Glutamatergic neuron (in vitro differentiated cells): ENCODE data around the gene GMIP. TPM values are rescaled to one million over a fixed set of nuclear protein-coding genes. Genes with fewer than 3 reads are reported as not detected.
A peak's percentile ranks its signal among the peaks of the same experiment; 100 is the strongest.
"Not testable (repeated sequence)": the region's sequence is repeated elsewhere in the genome, so short reads cannot be mapped to it uniquely, and the experiment has no call there.

Source experiments
- DNase-seq: peaks from one replicate; pipeline ENCODE4 v3.0.0; 2022
- H3K27ac Mint-ChIP-seq: one replicate; pipeline ENCODE4 v1.8.0; 2020; ENCODE audit warnings: mild to moderate bottlenecking, mixed read lengths, inconsistent platforms; ENCODE audit not compliant: unreplicated experiment
- H3K27me3 Mint-ChIP-seq: one replicate; pipeline ENCODE4 v1.8.0; 2020; ENCODE audit warnings: mild to moderate bottlenecking, moderate library complexity, mixed read lengths, inconsistent platforms; ENCODE audit not compliant: unreplicated experiment
- H3K36me3 Mint-ChIP-seq: one replicate; pipeline ENCODE4 v1.8.0; 2020; ENCODE audit warnings: mild to moderate bottlenecking, mixed read lengths, inconsistent platforms; ENCODE audit not compliant: unreplicated experiment
- H3K4me1 Mint-ChIP-seq: one replicate; pipeline ENCODE4 v1.8.0; 2020; ENCODE audit warnings: mild to moderate bottlenecking, low read depth, mixed read lengths, inconsistent platforms; ENCODE audit not compliant: unreplicated experiment
- H3K4me3 Mint-ChIP-seq: one replicate; pipeline ENCODE4 v1.8.0; 2020; ENCODE audit warnings: mild to moderate bottlenecking, mixed read lengths, inconsistent platforms; ENCODE audit not compliant: unreplicated experiment
- H3K9me3 Mint-ChIP-seq: one replicate; pipeline ENCODE4 v1.8.0; 2020; ENCODE audit warnings: mild to moderate bottlenecking, moderate library complexity, mixed read lengths, inconsistent platforms; ENCODE audit not compliant: unreplicated experiment
- long read RNA-seq: library from polyadenylated mRNA; unstranded; transcript quantifications from one replicate; pipeline ENCODE4 v2.0.0, GENCODE V29; 2020; ENCODE audit not compliant: unreplicated experiment
- total RNA-seq: library from RNA; stranded (reverse); fragmentation: NEBNext Ultra II Directional; extraction: Animal tissue kit (Norgen Biotek cat#: 25700); gene quantifications from one replicate; pipeline ENCODE4 v1.2.1, GENCODE V29; 2021; ENCODE audit not compliant: unreplicated experiment
- TF ChIP-seq, protein P1 (sequence below): fragments of 200-600 bp; sonication (generic); IDR thresholded peaks from one replicate; pipeline ENCODE4 v1.5.0; 2021; ENCODE audit not compliant: partially characterized antibody, unreplicated experiment

GMIP gene, protein sequence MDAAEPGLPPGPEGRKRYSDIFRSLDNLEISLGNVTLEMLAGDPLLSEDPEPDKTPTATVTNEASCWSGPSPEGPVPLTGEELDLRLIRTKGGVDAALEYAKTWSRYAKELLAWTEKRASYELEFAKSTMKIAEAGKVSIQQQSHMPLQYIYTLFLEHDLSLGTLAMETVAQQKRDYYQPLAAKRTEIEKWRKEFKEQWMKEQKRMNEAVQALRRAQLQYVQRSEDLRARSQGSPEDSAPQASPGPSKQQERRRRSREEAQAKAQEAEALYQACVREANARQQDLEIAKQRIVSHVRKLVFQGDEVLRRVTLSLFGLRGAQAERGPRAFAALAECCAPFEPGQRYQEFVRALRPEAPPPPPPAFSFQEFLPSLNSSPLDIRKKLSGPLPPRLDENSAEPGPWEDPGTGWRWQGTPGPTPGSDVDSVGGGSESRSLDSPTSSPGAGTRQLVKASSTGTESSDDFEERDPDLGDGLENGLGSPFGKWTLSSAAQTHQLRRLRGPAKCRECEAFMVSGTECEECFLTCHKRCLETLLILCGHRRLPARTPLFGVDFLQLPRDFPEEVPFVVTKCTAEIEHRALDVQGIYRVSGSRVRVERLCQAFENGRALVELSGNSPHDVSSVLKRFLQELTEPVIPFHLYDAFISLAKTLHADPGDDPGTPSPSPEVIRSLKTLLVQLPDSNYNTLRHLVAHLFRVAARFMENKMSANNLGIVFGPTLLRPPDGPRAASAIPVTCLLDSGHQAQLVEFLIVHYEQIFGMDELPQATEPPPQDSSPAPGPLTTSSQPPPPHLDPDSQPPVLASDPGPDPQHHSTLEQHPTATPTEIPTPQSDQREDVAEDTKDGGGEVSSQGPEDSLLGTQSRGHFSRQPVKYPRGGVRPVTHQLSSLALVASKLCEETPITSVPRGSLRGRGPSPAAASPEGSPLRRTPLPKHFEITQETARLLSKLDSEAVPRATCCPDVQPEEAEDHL
- 204 TPM for total RNA-seq
- long read RNA-seq, partial matches to known transcripts = 5 of 18 reads
- long read RNA-seq, other reads (novel, unspliced or antisense) = 11 of 18 reads

DNA sequence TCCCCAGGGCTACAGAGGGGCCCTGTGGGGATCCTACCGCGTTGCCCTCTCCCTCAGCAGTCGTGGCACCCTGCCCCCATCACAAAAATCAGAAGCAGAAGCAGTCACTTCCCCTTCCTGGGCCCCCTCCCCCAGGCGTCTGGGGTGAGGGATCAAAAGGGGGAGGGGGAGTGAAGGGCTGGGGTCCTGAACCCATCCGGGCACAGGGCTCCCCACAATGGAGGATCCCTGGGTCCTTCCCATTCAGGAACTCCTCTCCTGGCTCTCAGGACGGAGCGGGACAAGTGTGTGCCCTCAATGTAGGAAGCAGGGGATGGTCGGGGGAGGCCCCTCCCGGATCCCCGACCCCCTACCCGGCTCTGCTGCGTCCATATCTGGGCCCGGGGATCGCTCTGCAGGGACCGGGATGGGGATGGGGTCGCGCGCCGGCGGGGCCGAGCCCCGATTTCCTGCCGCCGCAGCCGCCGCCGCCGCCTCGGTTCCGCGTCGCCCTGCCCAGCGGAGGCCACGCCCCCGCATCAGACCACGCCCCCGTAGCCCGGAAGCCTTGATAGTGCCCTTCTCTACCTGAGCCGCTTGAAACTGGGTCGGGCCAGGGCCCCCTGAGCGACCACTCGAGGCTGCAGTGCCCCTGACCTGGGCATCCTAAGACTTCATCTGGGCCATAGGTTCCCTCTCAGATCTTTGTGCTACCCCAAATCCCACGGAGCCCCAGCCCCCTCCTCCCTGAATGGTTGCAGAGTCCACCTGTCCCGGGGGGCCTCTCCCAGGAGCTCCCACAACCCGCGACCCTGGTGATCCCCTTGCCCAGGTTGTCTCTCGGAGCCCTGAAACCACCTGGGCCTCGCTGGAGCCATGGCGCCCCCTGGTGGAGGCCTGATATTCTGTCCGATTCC, at the start of gene GMIP:
TSS of gene GMIP (minus strand) at position 500 of the 896 bp plus-strand sequence. CDS start at position 372, 128 bp downstream.
- TF ChIP-seq, protein P1, sequence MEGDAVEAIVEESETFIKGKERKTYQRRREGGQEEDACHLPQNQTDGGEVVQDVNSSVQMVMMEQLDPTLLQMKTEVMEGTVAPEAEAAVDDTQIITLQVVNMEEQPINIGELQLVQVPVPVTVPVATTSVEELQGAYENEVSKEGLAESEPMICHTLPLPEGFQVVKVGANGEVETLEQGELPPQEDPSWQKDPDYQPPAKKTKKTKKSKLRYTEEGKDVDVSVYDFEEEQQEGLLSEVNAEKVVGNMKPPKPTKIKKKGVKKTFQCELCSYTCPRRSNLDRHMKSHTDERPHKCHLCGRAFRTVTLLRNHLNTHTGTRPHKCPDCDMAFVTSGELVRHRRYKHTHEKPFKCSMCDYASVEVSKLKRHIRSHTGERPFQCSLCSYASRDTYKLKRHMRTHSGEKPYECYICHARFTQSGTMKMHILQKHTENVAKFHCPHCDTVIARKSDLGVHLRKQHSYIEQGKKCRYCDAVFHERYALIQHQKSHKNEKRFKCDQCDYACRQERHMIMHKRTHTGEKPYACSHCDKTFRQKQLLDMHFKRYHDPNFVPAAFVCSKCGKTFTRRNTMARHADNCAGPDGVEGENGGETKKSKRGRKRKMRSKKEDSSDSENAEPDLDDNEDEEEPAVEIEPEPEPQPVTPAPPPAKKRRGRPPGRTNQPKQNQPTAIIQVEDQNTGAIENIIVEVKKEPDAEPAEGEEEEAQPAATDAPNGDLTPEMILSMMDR = peak; percentile 98
- H3K4me3 Mint-ChIP-seq = peak within 1 kb of the TSS; percentile 95
- no peaks in the 10 kb centered on the region for H3K36me3 Mint-ChIP-seq
- peak within 1 kb of the TSS; percentile 100 for H3K27ac Mint-ChIP-seq
- H3K27me3 Mint-ChIP-seq = peaks cover 13% of the 10 kb centered on the region
- peaks cover 26% of the 10 kb centered on the region for H3K9me3 Mint-ChIP-seq
- peaks cover 13% of the 10 kb centered on the region for H3K4me1 Mint-ChIP-seq
- DNase-seq = peak; percentile 90

DNA sequence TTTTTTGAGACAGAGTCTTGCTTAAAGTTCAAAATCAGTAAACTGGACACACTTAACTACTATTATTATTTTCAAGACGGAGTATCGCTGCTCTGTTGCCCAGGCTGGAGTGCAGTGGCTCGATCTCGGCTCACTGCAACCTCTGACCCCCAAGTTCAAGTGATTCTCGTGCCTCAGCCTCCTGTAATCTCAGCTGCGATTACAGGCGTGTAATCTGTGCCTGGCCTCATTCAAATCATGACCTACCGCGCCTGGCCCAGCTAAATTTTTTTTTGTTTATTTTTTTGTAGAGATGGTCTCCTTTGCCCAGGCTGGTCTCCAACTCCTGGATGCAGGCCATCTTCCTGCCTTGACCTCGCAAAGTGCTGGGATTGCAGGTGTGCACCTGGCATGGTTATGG, 48.2 kb upstream of the GMIP start:
- TF ChIP-seq, protein P1 = no peak
- H3K9me3 Mint-ChIP-seq = peaks cover 4% of the 10 kb centered on the region
- H3K4me1 Mint-ChIP-seq = no peaks in the 10 kb centered on the region
- no peak overlapping the region for H3K4me3 Mint-ChIP-seq
- H3K27ac Mint-ChIP-seq = no peak overlapping the region
- no peak for DNase-seq
- H3K27me3 Mint-ChIP-seq = no peaks in the 10 kb centered on the region
- H3K36me3 Mint-ChIP-seq = no peaks in the 10 kb centered on the region

DNA sequence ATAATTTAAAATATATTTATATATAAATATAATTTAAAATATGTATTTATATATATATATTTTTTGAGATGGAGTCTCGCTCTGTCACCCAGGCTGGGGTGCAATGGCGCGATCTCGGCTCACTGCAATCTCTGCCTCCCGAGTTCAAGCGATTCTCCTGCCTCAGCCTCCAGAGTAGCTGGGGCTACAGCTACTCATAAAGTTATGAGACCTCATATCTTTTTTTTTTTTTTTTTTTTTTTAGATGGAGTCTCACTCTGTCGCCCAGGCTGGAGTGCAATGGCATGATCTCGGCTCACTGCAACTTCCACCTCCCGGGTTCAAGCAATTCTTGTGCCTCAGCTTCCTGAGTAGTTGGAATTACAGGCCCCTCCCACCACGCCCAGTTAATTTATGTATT, 45.6 kb upstream of the GMIP start:
- not testable (repeated sequence) for H3K4me3 Mint-ChIP-seq, H3K27me3 Mint-ChIP-seq, H3K36me3 Mint-ChIP-seq, H3K27ac Mint-ChIP-seq, H3K4me1 Mint-ChIP-seq, H3K9me3 Mint-ChIP-seq, DNase-seq

DNA sequence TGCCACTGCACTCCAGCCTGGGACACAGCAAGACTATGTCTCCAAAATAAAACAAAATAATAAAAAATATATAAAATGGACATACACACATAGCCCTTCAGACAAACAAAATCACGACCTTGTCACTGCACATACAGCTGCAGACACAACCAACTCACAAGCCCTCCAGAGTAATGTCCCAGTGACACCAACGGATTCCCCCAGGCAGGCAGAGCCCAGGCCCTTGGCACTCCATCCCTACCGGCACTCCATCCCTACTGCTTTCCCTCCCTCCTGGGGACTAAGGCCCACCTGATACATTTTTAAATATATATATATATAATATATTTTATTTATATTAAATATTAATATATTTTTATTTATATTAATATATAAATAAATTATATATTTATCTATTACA, 43.6 kb upstream of the GMIP start:
- Mint-ChIP-seq H3K27ac (no peak overlapping the region), H3K9me3 (peaks cover 2% of the 10 kb centered on the region), H3K27me3 (peaks cover 4% of the 10 kb centered on the region), H3K4me3 (no peak overlapping the region), H3K36me3 (peaks cover 12% of the 10 kb centered on the region), H3K4me1 (no peaks in the 10 kb centered on the region)
- DNase-seq = no peak
- TF ChIP-seq, protein P1 = no peak

DNA sequence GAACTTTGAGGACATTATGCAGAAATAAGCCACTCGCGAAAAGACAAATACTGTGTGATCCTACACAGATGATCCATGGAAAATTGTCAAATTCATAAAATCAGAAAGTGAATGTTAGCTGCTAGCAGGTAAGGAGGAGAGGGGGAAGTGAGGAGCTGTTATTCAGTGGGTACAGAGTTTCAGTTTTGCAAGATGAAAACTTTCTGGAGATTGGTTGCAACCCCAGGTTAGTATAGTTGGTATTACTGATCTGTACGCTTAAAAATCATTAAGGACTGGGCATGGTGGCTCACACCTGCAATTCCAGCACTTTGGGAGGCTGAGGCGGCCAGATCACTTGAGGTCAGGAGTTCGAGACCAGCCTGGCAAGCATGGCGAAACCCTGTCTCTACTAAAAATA, 43.1 kb upstream of the GMIP start:
- TF ChIP-seq, protein P1 = no peak
- H3K4me3 Mint-ChIP-seq = no peak overlapping the region
- no peaks in the 10 kb centered on the region for H3K4me1 Mint-ChIP-seq
- H3K27ac Mint-ChIP-seq = no peak overlapping the region
- peaks cover 12% of the 10 kb centered on the region for H3K36me3 Mint-ChIP-seq
- H3K27me3 Mint-ChIP-seq = peaks cover 4% of the 10 kb centered on the region
- DNase-seq = no peak
- peaks cover 2% of the 10 kb centered on the region for H3K9me3 Mint-ChIP-seq

DNA sequence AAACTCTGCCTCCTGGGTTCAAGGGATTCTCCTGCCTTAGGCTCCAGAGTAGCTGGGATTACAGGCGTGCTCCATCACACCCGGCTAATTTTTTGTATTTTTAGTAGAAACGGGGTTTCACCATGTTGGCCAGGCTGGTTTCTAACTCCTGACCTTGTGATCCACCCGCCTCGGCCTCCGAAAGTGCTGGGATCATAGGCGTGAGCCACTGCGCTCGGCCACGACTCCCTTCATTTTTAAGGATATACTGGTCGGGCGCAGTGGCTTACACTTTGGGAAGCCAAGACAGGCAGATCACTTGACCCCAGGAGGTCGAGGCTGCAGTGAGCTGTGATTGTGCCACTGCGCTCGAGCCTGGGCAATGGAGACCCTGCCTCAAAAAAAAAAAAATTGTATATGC, 42.7 kb upstream of the GMIP start:
- H3K9me3 Mint-ChIP-seq = not testable (repeated sequence)

More for the DNA sequence above, 42.7 kb upstream of the GMIP start:
- not testable (repeated sequence) for H3K4me3 Mint-ChIP-seq, DNase-seq, H3K27me3 Mint-ChIP-seq, H3K27ac Mint-ChIP-seq, H3K4me1 Mint-ChIP-seq
- H3K36me3 Mint-ChIP-seq = peaks cover 14% of the 10 kb centered on the region
